ENCODE results near the gene MITD1. TPM values are rescaled to one million over a fixed set of nuclear protein-coding genes. Genes with fewer than 3 reads are reported as not detected.
A peak's percentile ranks its signal among the peaks of the same experiment; 100 is the strongest.

The MITD1 gene
- total and polyA plus RNA-seq, 2 of the 8 experiments (the other 6 are each of a cell fraction or from before 2014, with no cell fraction given) = 15.2 to 31.7 TPM

DNA sequence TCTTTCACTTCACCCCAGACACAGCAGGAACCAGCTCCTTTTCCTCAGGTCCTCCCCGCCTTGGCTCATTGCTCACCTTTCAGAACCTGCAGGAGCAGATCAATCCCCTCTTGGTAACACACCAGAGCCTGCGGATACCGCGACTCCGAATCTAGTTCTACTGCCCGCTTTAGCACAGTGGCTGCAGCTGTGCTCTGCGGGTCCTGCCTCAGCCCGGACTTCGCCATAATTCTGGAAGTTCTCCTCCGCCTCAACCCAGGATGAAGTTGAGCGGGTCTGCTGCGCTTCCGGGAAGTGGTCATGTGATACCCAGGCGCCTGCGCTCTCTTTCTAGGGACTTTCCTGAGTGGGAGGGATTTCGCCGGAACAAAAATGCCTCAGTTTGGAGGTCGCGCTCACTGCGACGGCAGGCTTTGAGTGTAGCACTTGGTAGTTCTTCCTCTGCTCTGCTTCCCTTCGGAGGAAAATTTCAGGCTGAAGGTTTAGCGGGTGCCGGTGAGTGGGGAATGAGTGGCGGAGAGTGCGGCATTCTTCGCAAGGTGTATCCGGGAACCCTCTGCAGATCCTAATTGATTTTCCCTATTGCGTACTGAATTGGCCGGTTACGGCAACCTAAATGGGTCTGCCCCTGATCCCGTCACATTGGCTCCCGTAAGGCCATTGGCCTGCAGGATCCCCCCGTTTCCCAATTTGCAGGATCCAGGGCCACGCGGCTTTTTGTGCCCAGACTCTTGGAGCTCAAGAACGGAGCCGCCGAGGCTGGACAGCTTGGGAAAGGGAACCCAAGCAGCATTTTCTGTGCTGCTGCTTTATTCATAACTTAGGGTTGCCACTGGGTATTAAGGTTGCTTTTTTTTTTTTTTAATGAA is at the start of gene MITD1, which contains the start of gene MRPL30 (continued):
- TF ChIP-seq CTBP2 (IDR thresholded peaks at IDR 0.05; ENCODE audit: borderline replicate concordance, insufficient read depth, insufficient read length, low read length) (peak; percentile 25), RFX5 (IDR thresholded peaks at IDR 0.05; ENCODE audit: borderline replicate concordance, low read depth, low read length) (no peak), CHD2 (IDR thresholded peaks at IDR 0.05; ENCODE audit: low read length) (peak; percentile 23; the same call in 1 of the 2 replicates), SIX5 (IDR thresholded peaks at IDR 0.05; ENCODE audit: low read depth, low read length) (peak; percentile 55), YY1 (IDR thresholded peaks at IDR 0.05; ENCODE audit: low read depth, low read length) (peak; percentile 80; the same call in 1 of the 2 replicates), NRF1 (IDR thresholded peaks at IDR 0.05; ENCODE audit: low read depth, low read length) (peak; percentile 51; the same call in 1 of the 2 replicates), JUND (IDR thresholded peaks at IDR 0.05; ENCODE audit: low read length) (peak; percentile 23; the same call in 1 of the 2 replicates), ATF2 (IDR thresholded peaks at IDR 0.05; ENCODE audit: low read length) (peak; percentile 37; the same call in 1 of the 2 replicates), GABPA (IDR thresholded peaks at IDR 0.05; ENCODE audit: borderline replicate concordance, insufficient read depth, low read length) (peak; percentile 94), EGR1 (IDR thresholded peaks at IDR 0.05; ENCODE audit: borderline replicate concordance, low read depth, low read length) (peak; percentile 98), RNF2 (IDR thresholded peaks at IDR 0.05; ENCODE audit: borderline replicate concordance, low read depth, low read length, missing control alignments, poor library complexity, severe bottlenecking) (no peak), E2F6 (IDR thresholded peaks at IDR 0.05) (peak; percentile 94), POU5F1 (IDR thresholded peaks at IDR 0.05; ENCODE audit: low read depth, low read length) (no peak), KDM4A (IDR thresholded peaks at IDR 0.05; ENCODE audit: low read depth, low read length, severe bottlenecking) (peak; percentile 76), TAF1 (IDR thresholded peaks at IDR 0.05; ENCODE audit: low read depth, low read length) (peak; percentile 99), PHF8 (conservative IDR thresholded peaks at IDR 0.05; ENCODE audit: low read depth, low read length) (peak; percentile 77), EP300 (IDR thresholded peaks at IDR 0.05; ENCODE audit: borderline replicate concordance in 1 of 2, low read depth in 2 of 2, low read length in 2 of 2) (peak in 1 of 2 experiments; percentile 80; a peak in 1 of 3 replicates), CREB1 (IDR thresholded peaks at IDR 0.05) (peak; percentile 70), POLR2AphosphoS5 (IDR thresholded peaks at IDR 0.05; ENCODE audit: low read depth, low read length) (peak; percentile 95)
- TF ChIP-seq, protein P1, sequence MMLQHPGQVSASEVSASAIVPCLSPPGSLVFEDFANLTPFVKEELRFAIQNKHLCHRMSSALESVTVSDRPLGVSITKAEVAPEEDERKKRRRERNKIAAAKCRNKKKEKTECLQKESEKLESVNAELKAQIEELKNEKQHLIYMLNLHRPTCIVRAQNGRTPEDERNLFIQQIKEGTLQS (IDR thresholded peaks at IDR 0.05; ENCODE audit: insufficient read depth, low read depth, low read length) = peak; percentile 68
